Type B pancreatic cell (in vitro differentiated cells): Measurements from ENCODE around the gene PHLDA1. TPM values are rescaled to one million over a fixed set of nuclear protein-coding genes. Genes with fewer than 3 reads are reported as not detected.

Experiments
- DNase-seq: peaks from one replicate; pipeline ENCODE4 v3.0.0; 2021; ENCODE audit warnings: mixed read lengths; ENCODE audit not compliant: unreplicated experiment; ENCODE audit errors: extremely low spot score
- H3K27ac Mint-ChIP-seq: 2 replicates; pipeline ENCODE4 v1.8.0; 2021; ENCODE audit warnings: mild to moderate bottlenecking, mixed read lengths
- H3K27me3 Mint-ChIP-seq: 2 replicates; pipeline ENCODE4 v1.8.0; 2021; ENCODE audit warnings: mixed read lengths
- H3K36me3 Mint-ChIP-seq: 2 replicates; pipeline ENCODE4 v1.8.0; 2021; ENCODE audit warnings: mixed read lengths
- H3K4me1 Mint-ChIP-seq: one replicate; pipeline ENCODE4 v1.8.0; 2021; ENCODE audit warnings: mixed read lengths; ENCODE audit not compliant: unreplicated experiment
- H3K4me3 Mint-ChIP-seq: 2 replicates; pipeline ENCODE4 v1.8.0; 2021; ENCODE audit warnings: mild to moderate bottlenecking, mixed read lengths
- H3K9me3 Mint-ChIP-seq: 2 replicates; pipeline ENCODE4 v1.8.0; 2021; ENCODE audit warnings: mixed read lengths
- CTCF ChIP-seq: fragments of 200-600 bp; sonication (generic); conservative IDR thresholded peaks from 2 replicates; pipeline ENCODE4 v1.5.0; 2021; ENCODE audit warnings: antibody characterized with exemption, mild to moderate bottlenecking
- total RNA-seq: library from RNA; stranded (reverse); gene quantifications from 2 replicates; pipeline ENCODE4 v1.2.1, GENCODE V29; 2021; ENCODE audit warnings: low replicate concordance

The PHLDA1 gene
- total RNA-seq, 1 donor from 2014 or later, result 67.5 TPM

GRCh38 chr12:76007640-76008039 lies 23.9 kb downstream of the PHLDA1 start:
- Mint-ChIP-seq H3K27ac (no peak overlapping the region), H3K9me3 (peaks cover 13% of the 10 kb centered on the region), H3K4me3 (no peak overlapping the region), H3K4me1 (peaks cover 37% of the 10 kb centered on the region), H3K36me3 (no peaks in the 10 kb centered on the region), H3K27me3 (no peaks in the 10 kb centered on the region)
- no peak for TF ChIP-seq CTCF
- no peak for DNase-seq

- Mint-ChIP-seq H3K4me3 (no peak overlapping the region), H3K36me3 (no peaks in the 10 kb centered on the region), H3K4me1 (peaks cover 26% of the 10 kb centered on the region), H3K9me3 (peaks cover 13% of the 10 kb centered on the region), H3K27ac (no peak overlapping the region), H3K27me3 (no peaks in the 10 kb centered on the region)
- no peak for DNase-seq
- TF ChIP-seq CTCF, result no peak
Observed at GRCh38 chr12:76006028-76006925, 25.3 kb downstream of the PHLDA1 start.

GRCh38 chr12:76003355-76003638 lies 28.3 kb downstream of the PHLDA1 start:
- peaks cover 19% of the 10 kb centered on the region for H3K4me1 Mint-ChIP-seq

GRCh38 chr12:76002598-76003354 lies 28.8 kb downstream of the PHLDA1 start:
- TF ChIP-seq CTCF, result no peak
- no peak for DNase-seq
- Mint-ChIP-seq H3K27ac (no peak overlapping the region), H3K4me1 (peaks cover 18% of the 10 kb centered on the region), H3K9me3 (peaks cover 13% of the 10 kb centered on the region), H3K27me3 (no peaks in the 10 kb centered on the region), H3K4me3 (no peak overlapping the region), H3K36me3 (no peaks in the 10 kb centered on the region)

More at GRCh38 chr12:76003355-76003638, 28.3 kb downstream of the PHLDA1 start:
- no peaks in the 10 kb centered on the region for H3K27me3 Mint-ChIP-seq
- no peak overlapping the region for H3K4me3 Mint-ChIP-seq
- TF ChIP-seq CTCF, result no peak
- H3K27ac Mint-ChIP-seq, result no peak overlapping the region
- H3K9me3 Mint-ChIP-seq, result peaks cover 13% of the 10 kb centered on the region
- H3K36me3 Mint-ChIP-seq, result no peaks in the 10 kb centered on the region
- DNase-seq, result no peak

- H3K27ac Mint-ChIP-seq, result no peak overlapping the region
Observed at GRCh38 chr12:75998292-75999063, 33.1 kb downstream of the PHLDA1 start.

More at GRCh38 chr12:75998292-75999063, 33.1 kb downstream of the PHLDA1 start:
- TF ChIP-seq CTCF, result no peak
- Mint-ChIP-seq H3K4me3 (no peak overlapping the region), H3K27me3 (no peaks in the 10 kb centered on the region), H3K4me1 (peaks cover 24% of the 10 kb centered on the region), H3K36me3 (no peaks in the 10 kb centered on the region), H3K9me3 (no peaks in the 10 kb centered on the region)
- no peak for DNase-seq
